GM12878 (cell line): ENCODE results near the gene ZNF618. TPM values are rescaled to one million over a fixed set of nuclear protein-coding genes. Genes with fewer than 3 reads are reported as not detected.

Experiments
- ATAC-seq: fragments of 200-7000 bp; cut with Tn5 transposase; 3 replicates; pipeline ENCODE4 v1.9.1; 2020; ENCODE audit warnings: mild to moderate bottlenecking, moderate library complexity
- BruUV-seq: library from RNA; stranded (reverse); fragments of 400-500 nt; replicated peaks from 2 replicates; lab custom pipeline; 2021; lab: Mats Ljungman, UMichigan
- CTCF ChIA-PET: fragments of 300-600 bp; sonication (Branson Sonifier 250); formaldehyde crosslinking; extraction: SDS; loops from one replicate; lab custom pipeline; 2021; ENCODE audit warnings: inconsistent platforms; lab: Yijun Ruan, JAX
- POLR2A ChIA-PET: fragments of 350-600 bp; formaldehyde crosslinking; extraction: SDS; loops from one replicate; lab custom pipeline; 2021; ENCODE audit warnings: inconsistent platforms; lab: Charles Lee
- RAD21 ChIA-PET: fragments of 300-600 bp; sonication (Branson Sonifier 250); formaldehyde crosslinking; loops from one replicate; lab custom pipeline; 2023; ENCODE audit warnings: antibody characterized with exemption; ENCODE audit not compliant: unreplicated experiment; lab: Charles Lee
- SMC1A ChIA-PET: fragments of 300-600 bp; sonication (Branson Sonifier 250); formaldehyde crosslinking; loops from one replicate; lab custom pipeline; 2023; ENCODE audit not compliant: unreplicated experiment, uncharacterized antibody; lab: Charles Lee
- DNase-seq: peaks from one replicate; pipeline ENCODE4 v3.0.0-alpha.2; 2011; ENCODE audit warnings: low read depth, low spot score
- FAIRE-seq: peaks from 3 replicates; lab custom pipeline; 2011; peaks lifted over from hg19 to GRCh38; lab: Jason Lieb, UNC
- H2AFZ ChIP-seq: 2 replicates; pipeline ENCODE4 v1.6.0; 2011; ENCODE audit warnings: low read depth, low read length, control low read depth; ENCODE audit not compliant: control insufficient read depth
- H3K27ac ChIP-seq: 2 replicates; pipeline ENCODE4 v1.5.1; 2011; ENCODE audit warnings: control low read depth; ENCODE audit not compliant: control insufficient read depth, insufficient read depth
- H3K27me3 ChIP-seq, 2 experiments: replicated peaks in 1 of 2; 2 replicates each; pipeline versions ENCODE4 v1.6.0 to v1.6.1; 2011; ENCODE audit warnings: low read length in 1 of 2; ENCODE audit not compliant: control insufficient read depth in 2 of 2, insufficient read depth in 2 of 2
- H3K36me3 ChIP-seq, 2 experiments: 2 replicates each; pipeline ENCODE4 v1.5.1; 2011; ENCODE audit warnings: low read length in 1 of 2; ENCODE audit not compliant: control insufficient read depth in 2 of 2, insufficient read depth in 2 of 2
- H3K4me1 ChIP-seq: 2 replicates; pipeline ENCODE4 v1.6.1; 2011; ENCODE audit warnings: mild to moderate bottlenecking, low read length, moderate library complexity, mixed read lengths; ENCODE audit not compliant: control insufficient read depth, insufficient read depth
- H3K4me2 ChIP-seq: 2 replicates; pipeline ENCODE4 v1.6.0; 2011; ENCODE audit warnings: control low read depth; ENCODE audit not compliant: control insufficient read depth, insufficient read depth
- H3K4me3 ChIP-seq: fragments of 200-600 bp; sonication (generic); 2 replicates; pipeline ENCODE4 v1.5.1; 2016
- H3K79me2 ChIP-seq: 2 replicates; pipeline ENCODE4 v1.6.0; 2011; ENCODE audit warnings: low read length; ENCODE audit not compliant: control insufficient read depth, insufficient read depth
- H3K9ac ChIP-seq: 2 replicates; pipeline ENCODE4 v1.8.0; 2011; ENCODE audit warnings: low read length, control low read depth, mixed read lengths; ENCODE audit not compliant: control insufficient read depth, insufficient read depth
- H3K9me3 ChIP-seq: replicated peaks from 3 replicates; pipeline ENCODE4 v1.5.1; 2011; ENCODE audit warnings: mild to moderate bottlenecking, low read length; ENCODE audit not compliant: control insufficient read depth, insufficient read depth
- H4K20me1 ChIP-seq: 2 replicates; pipeline ENCODE4 v1.6.0; 2011; ENCODE audit not compliant: control insufficient read depth, insufficient read depth
- CBX5 ChIP-seq: sonication (generic); IDR thresholded peaks from 2 replicates; pipeline ENCODE4 v1.6.1; 2016; ENCODE audit warnings: low read depth, moderate library complexity, mild to moderate bottlenecking, inconsistent platforms
- IRF5 ChIP-seq: fragments of 450-650 bp; IDR thresholded peaks from 2 replicates; pipeline ENCODE4 v1.6.1; 2017; ENCODE audit warnings: borderline replicate concordance
- KDM1A ChIP-seq: fragments of 200-600 bp; sonication (generic); IDR thresholded peaks from 2 replicates; pipeline ENCODE4 v1.6.1; 2016; ENCODE audit warnings: borderline replicate concordance
- MXI1 ChIP-seq: fragments of 150-350 bp; IDR thresholded peaks from 2 replicates; pipeline ENCODE4 v1.6.1; 2011; ENCODE audit warnings: low read depth, mild to moderate bottlenecking, inconsistent platforms, low read length, improper control_type of control experiment
- MYC ChIP-seq: IDR thresholded peaks from 2 replicates; pipeline ENCODE4 v1.6.1; 2011; ENCODE audit warnings: mild to moderate bottlenecking, low read length, moderate library complexity, inconsistent platforms; ENCODE audit not compliant: insufficient read depth, insufficient replicate concordance, insufficient read length, severe bottlenecking
- NR2C1 ChIP-seq: fragments of 450-650 bp; IDR thresholded peaks from 2 replicates; pipeline ENCODE4 v1.6.1; 2017; ENCODE audit warnings: antibody characterized with exemption, mild to moderate bottlenecking, moderate library complexity
- NR2C2 ChIP-seq: IDR thresholded peaks from 2 replicates; pipeline ENCODE4 v1.6.1; 2011; ENCODE audit warnings: borderline replicate concordance, low read depth; ENCODE audit not compliant: control insufficient read depth, insufficient read length
- PBX3 ChIP-seq: IDR thresholded peaks from 2 replicates; pipeline ENCODE4 v1.6.1; 2011; ENCODE audit warnings: mild to moderate bottlenecking, low read depth, low read length, moderate library complexity; ENCODE audit not compliant: insufficient replicate concordance
- PRDM15 ChIP-seq: fragments of 450-650 bp; formaldehyde crosslinking; IDR thresholded peaks from 2 replicates; pipeline ENCODE4 v1.4.0; 2020; ENCODE audit warnings: mild to moderate bottlenecking, moderate library complexity
- SMAD1 ChIP-seq: fragments of 450-650 bp; IDR thresholded peaks from 2 replicates; pipeline ENCODE4 v1.6.1; 2018; ENCODE audit warnings: mild to moderate bottlenecking, low read depth; ENCODE audit not compliant: partially characterized antibody
- SMARCA5 ChIP-seq: fragments of 450-650 bp; IDR thresholded peaks from 2 replicates; pipeline ENCODE4 v1.6.1; 2017; ENCODE audit warnings: mild to moderate bottlenecking
- USF2 ChIP-seq: IDR thresholded peaks from 2 replicates; pipeline ENCODE4 v1.6.1; 2011; ENCODE audit warnings: low read depth, low read length, improper control_type of control experiment, borderline replicate concordance
- YY1 ChIP-seq: IDR thresholded peaks from 2 replicates; pipeline ENCODE4 v1.6.1; 2011; ENCODE audit warnings: low read depth, mild to moderate bottlenecking, low read length
- in situ Hi-C: fragments of 300-500 bp; cut with MboI; formaldehyde crosslinking; loops from 9 replicates; pipeline ENCODE4 v1.14.3; 2018; ENCODE audit warnings: mixed read lengths
- intact Hi-C: fragments of 100-400 bp; cut with micrococcal nuclease; formaldehyde crosslinking; loops from one replicate; pipeline ENCODE4 v1.14.2; 2022; ENCODE audit not compliant: unreplicated experiment
- polyA plus RNA-seq, 11 experiments: library from polyadenylated mRNA; depleted of rRNA in 4 of 11; unstranded in 6 of 11; stranded (reverse) in 5 of 11; fragments of >200 nt; fragmentation: Nextera tagmentation in 4 of 11; fragmentation: Illumina TruSeq in 1 of 11; extraction: Ambion mirVana in 4 of 11; extraction: Trizol in 1 of 11; gene quantifications; 1 replicate in 1 of 11; 2 replicates in 10 of 11; pipeline versions ENCODE4 v1.2.1 to v1.2.3, GENCODE V29; 2011 to 2016; ENCODE audit warnings: inconsistent platforms in 2 of 11, missing spikeins in 2 of 11, low read depth in 1 of 11
- total RNA-seq, 4 experiments: library from RNA; depleted of rRNA in 3 of 4; stranded (reverse); fragments of >200 nt in 3 of 4; fragmentation: Illumina TruSeq in 1 of 4; extraction: Trizol in 1 of 4; gene quantifications; 2 replicates each; pipeline versions ENCODE4 v1.2.1 to v1.2.3, GENCODE V29; 2013 to 2021

The ZNF618 gene
- total and polyA plus RNA-seq, 10 of the 15 experiments (the other 5 are each of a cell fraction or from before 2014, with no cell fraction given) = 0.01 to 0.24 (median 0.06) TPM; not detected in 2

GRCh38 chr9:113952676-113953075 lies 76.6 kb downstream of the ZNF618 start:
- H3K27ac ChIP-seq = no peak overlapping the region
- no peak for FAIRE-seq
- BruUV-seq = no TSS peak
- ChIA-PET POLR2A (no interaction called here), CTCF (no interaction called here), RAD21 (no interaction called here), SMC1A (no interaction called here)
- H3K4me3 ChIP-seq = no peak overlapping the region
- no peaks in the 10 kb centered on the region for H4K20me1 ChIP-seq
- no peak overlapping the region for H3K9ac ChIP-seq
- H2AFZ ChIP-seq = no peak overlapping the region
- H3K36me3 ChIP-seq = no peaks in the 10 kb centered on the region
- no peak for ATAC-seq
- no peaks in the 10 kb centered on the region for H3K4me1 ChIP-seq
- no peak for DNase-seq
- TF ChIP-seq KDM1A (no peak), IRF5 (no peak), CBX5 (no peak), SMAD1 (no peak), MXI1 (no peak), NR2C1 (no peak), MYC (no peak), PBX3 (no peak), SMARCA5 (no peak), YY1 (no peak), PRDM15 (CRISPR knock-in tag) (no peak), NR2C2 (no peak), USF2 (no peak)
- no peaks in the 10 kb centered on the region for H3K79me2 ChIP-seq
- intact Hi-C loops (no loop called here), in situ Hi-C loops (no loop called here)
- no peak overlapping the region for H3K4me2 ChIP-seq
- H3K27me3 ChIP-seq = no peaks in the 10 kb centered on the region
- no peaks in the 10 kb centered on the region for H3K9me3 ChIP-seq
